ENCODE measurements around the gene LIPF.
"Not testable (repeated sequence)": the region's sequence is repeated elsewhere in the genome, so short reads cannot be mapped to it uniquely, and the experiment has no call there.

LIPF gene

DNA sequence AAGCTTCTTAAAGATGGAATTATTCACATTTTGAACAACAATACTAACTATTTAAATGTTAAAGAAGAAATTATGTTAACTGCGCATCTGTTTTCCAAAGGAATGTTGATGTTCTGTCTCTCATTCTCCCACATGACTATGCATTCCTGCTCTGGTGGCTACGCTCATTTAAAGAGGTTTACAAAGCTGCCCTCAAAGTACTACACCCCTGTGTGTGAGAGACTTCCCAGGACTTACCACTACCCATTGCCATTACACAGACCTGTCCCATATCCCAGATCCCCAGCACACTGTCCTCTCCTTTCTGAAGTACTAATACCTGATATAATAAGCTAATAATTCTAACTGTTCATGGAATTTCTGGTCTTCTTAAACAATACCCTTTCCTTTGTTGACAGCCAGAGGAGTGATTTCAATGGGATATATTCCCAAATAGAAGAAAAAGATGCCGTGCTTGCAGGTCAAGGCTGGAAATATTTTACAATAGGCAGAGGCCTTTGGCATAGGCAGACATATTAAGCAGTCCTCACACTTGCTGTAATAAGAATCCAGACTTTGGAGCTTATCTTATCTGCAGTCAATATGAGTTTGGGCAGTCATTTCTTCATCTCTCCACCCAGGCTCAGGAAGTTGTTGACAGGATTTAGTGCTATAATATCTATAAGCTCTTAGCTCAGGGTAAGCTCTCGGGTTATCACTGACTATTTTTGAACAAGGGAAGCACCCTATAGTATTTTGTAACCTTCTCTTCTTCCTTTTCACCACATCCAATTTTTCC is 12.2 kb downstream of the LIPF start:
- no peak for DNase-seq (ENCODE audit: low spot score)

- no peak for DNase-seq (ENCODE audit: low spot score)
Measured at GRCh38 chr10:88680958-88681357, 16.7 kb downstream of the LIPF start.

- no peak for DNase-seq (ENCODE audit: low spot score)
Measured at GRCh38 chr10:88682491-88682890, 18.2 kb downstream of the LIPF start.

DNA sequence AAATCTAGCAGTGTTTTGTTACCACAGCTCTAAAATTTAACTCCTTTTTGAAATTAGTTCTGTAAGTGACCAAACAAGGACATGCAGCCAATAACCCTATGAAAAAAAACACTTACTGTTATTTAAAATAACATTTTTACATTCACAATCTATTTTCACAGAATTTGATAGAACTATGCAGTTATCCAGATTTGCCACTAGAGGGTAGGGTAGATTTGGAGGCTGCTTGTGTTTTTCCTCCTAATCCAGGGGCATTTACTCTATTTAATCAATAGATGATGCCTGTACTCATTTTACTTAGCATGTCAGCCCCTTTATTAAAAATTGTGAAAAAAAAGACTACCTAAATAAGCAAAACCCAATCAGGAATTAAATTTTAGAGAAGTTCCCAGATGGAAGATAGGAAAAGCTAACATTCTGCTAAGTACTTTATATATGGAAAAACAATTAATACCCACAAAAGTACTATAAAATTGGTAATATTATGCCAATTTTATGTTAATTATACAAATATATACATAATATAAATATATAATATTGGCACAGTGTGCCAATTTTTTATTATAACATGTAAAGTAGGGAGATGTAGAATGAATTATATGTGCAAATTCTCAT is 23.7 kb downstream of the LIPF start:
- DNase-seq (ENCODE audit: low spot score) = peak; percentile 5

- no peak for DNase-seq (ENCODE audit: low spot score)
Measured at GRCh38 chr10:88689366-88689765, 25.1 kb downstream of the LIPF start.

DNA sequence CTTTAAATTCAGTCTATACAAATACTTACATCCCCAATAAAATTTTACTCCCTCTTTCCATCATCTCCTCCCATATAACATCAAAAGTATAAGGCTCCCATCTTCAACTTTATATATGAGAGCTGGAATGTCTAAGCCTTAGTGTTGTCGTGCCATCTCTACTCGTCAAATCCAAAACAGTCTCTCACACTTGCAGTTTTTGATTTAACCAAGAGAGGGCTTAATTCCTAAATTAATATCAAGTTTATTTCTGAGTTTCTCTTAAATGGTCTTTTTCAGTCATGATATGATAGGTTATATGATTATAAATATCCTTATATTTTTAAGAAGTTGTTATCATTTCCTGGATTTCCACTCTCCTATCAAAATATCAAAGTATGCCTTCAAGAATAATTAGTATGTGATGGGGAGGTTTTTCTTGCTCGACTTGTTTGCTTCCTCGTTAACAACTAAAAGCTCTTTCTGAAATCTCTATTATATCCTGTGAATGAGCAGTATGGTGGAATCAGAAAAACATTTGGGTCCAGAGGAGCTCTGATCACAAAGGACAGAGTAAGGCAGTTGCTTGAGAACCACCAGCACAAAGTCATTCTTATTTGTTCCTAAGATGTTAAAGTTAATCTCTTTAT is 29.3 kb downstream of the LIPF start:
- DNase-seq (ENCODE audit: low spot score) = no peak

DNA sequence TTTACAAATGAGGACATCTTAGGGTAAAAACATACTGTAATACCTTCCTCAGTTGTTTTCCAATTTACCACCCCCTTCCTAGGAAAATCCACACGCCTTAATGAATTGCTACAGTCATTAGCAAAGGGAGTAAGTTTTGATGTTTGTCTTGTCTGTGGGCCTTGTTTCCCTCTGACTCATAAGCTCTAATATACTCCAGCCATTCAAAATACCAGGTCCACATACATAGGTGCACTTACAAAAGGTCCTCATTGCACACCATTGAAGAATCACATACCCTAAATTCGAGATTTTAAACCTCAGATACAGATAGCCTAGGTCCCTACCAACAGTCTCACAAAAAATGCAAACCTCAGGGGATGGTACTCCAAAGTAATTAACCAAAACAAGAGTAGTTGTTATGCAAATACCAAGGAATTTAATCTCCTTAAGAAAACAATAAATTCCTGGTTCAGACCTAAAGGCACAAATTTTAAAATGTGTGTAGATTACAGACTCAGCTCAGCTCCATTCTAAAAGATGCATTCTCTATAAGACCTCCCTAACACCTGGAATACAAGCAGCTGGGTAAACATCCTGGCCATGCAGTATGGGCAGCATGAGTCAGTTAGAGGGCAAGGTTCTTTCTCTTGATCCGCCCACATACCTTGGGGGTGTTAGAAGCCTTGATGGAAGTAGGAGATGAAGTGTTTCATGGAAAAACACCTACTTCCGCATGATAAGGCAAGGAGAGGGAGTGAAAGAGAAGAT is 38.8 kb downstream of the LIPF start:
- no peak for DNase-seq (ENCODE audit: low spot score)

DNA sequence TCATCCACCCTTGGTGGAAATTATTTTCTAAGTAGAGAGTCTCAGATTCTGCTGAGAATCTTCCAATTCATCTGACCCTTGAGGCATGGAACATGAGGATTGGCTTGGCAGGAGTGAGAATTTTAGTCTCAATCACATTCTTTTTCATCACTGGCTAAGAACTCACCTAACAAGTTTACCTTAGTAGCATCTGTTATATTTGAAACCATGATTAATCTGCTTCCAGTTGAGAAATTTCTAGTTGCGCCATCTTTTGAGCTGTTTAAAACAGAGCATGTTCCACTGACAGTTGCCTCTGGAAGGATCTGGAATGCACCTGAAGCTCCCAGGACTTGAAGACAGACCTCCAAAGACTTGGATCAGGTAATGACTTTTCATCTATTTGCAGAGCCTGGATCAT is 41.7 kb downstream of the LIPF start, which contains the start of gene LIPK:
TSS of gene LIPK (plus strand) at position 292 of the 400 bp plus-strand sequence. CDS start 18,295 bp downstream, outside the sequence.
- DNase-seq (ENCODE audit: low spot score) = no peak

DNA sequence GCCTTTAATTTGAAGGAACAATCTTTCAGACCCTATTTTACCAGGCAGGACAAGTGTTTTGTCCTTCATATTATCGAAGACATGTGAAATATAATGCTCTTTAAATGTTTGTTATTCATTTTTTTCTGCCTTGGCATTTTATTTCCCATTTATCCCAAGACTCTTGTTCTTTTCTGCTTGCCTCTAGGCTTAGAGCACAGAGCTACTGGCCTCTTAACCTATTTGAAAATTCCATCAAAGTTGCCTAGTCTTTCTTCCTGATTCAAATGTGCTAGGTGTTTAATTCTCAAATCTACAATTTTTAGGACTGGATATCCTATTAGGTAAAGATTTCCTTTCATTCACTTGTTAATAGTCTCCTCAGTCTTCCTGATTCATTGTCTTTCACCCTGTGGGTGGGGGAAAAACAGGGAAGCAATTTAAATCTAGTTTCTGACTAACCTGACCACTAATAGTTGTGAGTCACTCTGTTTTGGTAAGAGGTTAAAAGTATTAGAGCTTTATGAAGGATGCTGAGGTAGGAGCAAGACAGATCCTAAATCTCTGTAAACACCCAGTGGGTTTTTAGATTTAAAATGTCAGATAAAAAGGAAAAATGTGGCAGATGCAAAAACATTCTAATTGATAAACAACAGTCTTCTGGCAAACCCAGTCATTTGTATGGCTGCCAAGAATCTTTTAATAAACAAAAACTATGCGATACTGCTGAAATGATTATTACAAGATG is 43.4 kb downstream of the LIPF start:
- no peak for DNase-seq (ENCODE audit: low spot score)

DNA sequence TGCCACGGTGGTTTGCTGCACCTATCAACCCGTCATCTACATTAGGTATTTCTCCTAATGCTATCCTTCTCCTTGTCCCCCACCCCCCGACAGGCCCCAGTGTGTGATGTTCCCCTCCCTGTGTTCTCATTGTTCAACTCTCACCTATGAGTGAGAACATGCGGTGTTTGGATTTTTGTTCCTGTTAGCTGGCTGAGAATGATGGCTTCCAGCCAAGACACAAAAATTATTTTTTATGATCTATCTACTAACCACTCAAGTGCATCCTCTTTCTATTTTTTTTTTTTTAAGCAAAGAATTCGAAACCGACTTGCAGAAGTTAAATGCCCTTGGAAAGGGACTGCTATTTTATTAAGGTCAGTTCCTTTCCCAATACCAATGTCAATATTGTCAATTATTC is 45.1 kb downstream of the LIPF start:
- DNase-seq (ENCODE audit: low spot score) = not testable (repeated sequence)

DNA sequence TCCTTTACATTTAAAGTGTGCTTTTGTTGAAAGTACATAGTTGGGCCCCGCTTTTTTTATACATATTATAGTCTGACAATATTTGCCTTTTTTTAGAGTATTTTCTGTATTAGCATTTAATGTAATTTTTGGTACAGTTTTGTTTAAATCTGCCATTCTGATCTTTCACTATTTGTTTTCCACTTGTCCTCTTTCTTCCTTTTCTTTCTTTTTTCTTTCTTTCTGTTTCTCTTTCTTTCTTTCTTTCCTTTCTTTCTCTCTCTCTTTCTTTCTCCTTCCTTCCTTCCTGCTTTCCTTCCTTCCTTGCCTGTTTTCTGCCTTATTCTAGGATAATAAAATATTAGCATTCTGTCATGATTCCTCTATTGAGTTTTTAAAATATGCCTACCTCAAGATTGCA is 51.3 kb downstream of the LIPF start:
- no peak for DNase-seq (ENCODE audit: low spot score)

DNA sequence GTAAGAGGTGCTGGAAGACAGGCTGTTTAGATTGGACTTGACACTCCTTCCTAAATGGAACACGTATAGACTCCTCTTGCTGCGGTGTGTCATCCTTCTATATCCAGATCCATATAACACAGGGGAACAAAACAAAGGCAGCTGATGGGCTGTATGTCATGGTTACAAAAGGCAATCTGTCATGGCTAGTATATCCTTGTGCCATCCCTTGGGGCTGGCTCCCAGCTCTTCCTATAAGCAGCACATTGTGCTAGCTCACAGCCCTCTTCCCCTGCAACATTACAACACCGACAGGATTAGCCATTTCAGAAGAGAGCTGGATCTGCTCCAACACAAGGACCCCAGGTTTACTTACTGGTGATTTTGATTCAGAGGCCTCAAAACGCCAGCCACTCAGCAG is 57.1 kb downstream of the LIPF start:
- DNase-seq (ENCODE audit: low spot score) = no peak

DNA sequence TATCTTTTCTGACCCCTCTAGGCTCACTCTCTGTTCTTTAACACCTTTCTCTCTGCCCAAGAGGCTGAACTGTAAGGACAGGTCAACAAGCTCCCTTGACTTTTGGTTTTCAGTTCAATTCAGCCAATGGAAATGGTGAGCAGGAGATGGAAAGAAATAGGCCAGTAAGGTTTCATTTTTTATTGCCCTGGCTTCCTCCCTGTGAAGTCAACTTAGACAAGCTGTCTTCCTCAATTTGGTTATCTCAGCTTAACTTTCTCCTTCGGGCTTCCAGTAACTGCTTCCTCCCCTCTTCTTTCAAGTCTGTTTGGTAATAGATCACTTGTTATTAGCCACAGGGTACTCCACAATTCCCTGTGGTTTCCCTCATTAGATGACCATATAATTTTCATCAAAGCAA is 61.6 kb downstream of the LIPF start:
- peak; percentile 5 for DNase-seq (ENCODE audit: low spot score)

- DNase-seq (ENCODE audit: low spot score) = no peak
Measured at GRCh38 chr10:88728107-88728763, 64.0 kb downstream of the LIPF start.
